OCI-LY1 (cell line): ENCODE results near the gene ESRRA.

Experiments
- CTCF ChIP-seq: fragments of 200-600 bp; sonication (generic), shearing (Covaris generic); IDR thresholded peaks from 2 replicates; pipeline ENCODE4 v1.5.1; 2017; ENCODE audit warnings: mild to moderate bottlenecking, antibody characterized with exemption, low read length, moderate library complexity, mixed read lengths
- EZH2 ChIP-seq: fragments of 200-600 bp; sonication (generic), shearing (Covaris generic); IDR thresholded peaks from 2 replicates; pipeline ENCODE4 v1.8.0; 2017; ENCODE audit warnings: borderline replicate concordance, mixed run types, mild to moderate bottlenecking, antibody characterized with exemption, low read length, moderate library complexity, mixed read lengths

DNA sequence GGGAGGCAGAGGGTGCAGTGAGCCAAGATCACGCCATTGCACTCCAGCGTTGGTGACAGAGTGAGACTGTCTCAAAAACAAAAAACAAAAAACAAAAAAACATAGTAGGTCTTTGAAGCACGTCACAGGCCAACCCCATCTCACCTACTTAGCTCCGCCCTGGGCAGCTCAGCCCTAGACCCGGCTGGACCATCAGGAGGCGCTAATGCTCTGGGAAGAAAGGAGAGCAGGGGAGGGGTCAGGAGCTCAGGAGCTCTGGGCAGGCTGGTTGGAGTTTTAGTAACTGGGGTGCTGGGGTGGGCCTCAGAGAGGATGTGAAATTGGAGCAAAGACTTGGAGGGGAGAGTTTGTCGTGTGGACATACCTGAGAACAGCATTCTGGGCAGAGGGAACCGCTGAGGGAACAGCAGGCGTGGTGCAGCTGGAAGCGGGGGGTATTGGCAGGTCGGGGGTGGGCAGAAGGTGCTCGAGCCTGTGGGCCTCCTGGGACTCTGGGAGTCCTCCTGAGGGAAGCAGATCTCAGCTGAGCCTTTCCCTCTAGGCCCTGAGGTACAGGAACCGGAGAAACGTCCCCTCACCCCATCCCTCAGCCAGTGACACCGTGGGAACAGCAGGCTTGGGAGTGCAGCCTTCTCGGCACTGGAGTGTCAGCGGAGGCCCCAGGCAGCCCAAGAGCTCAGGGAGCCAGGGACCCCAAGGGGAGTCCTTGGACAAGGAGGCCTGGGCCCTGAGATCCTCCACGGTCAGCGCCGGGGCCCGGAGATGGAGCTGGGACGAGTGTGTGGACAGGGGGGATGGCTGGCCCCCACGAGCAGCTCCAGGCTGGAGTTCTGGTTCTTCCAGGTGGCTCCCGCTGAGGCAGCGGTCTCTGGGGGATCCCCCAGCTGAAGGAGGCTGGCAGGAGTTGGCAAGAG is 51.4 kb downstream of the ESRRA start:
- TF ChIP-seq CTCF = peak; percentile 66
- no peak for TF ChIP-seq EZH2
